Common myeloid progenitor, CD34-positive (primary cell): ENCODE measurements around the gene SLC43A1.

Experiments used
- CTCF ChIA-PET: fragments of 350-600 bp; sonication (Branson Sonifier 250); formaldehyde crosslinking; loops from one replicate; lab custom pipeline; 2021; ENCODE audit warnings: antibody characterized with exemption; lab: Charles Lee
- POLR2A ChIA-PET: fragments of 350-600 bp; sonication (Branson Sonifier 250); formaldehyde crosslinking; loops from one replicate; lab custom pipeline; 2021; ENCODE audit warnings: antibody characterized with exemption; lab: Charles Lee
- DNase-seq, 3 donors: peaks; one replicate each; pipeline versions ENCODE4 v3.0.0 to v3.0.0-alpha.2; 2013
- H3K27ac ChIP-seq, 2 experiments: 1 replicate in 1 of 2; 2 replicates in 1 of 2; pipeline ENCODE4 v1.7.0; 2013; ENCODE audit warnings: inconsistent platforms in 2 of 2, low read length in 2 of 2, mild to moderate bottlenecking in 2 of 2, low read depth in 1 of 2, moderate library complexity in 1 of 2; ENCODE audit not compliant: severe bottlenecking in 2 of 2, insufficient read depth in 1 of 2, poor library complexity in 1 of 2
- H3K27me3 ChIP-seq, 5 experiments: replicated peaks in 2 of 5; 1 replicate in 3 of 5; 2 replicates in 2 of 5; pipeline versions ENCODE4 v1.6.1 to v1.7.0; 2013; ENCODE audit warnings: low read length in 4 of 5, mild to moderate bottlenecking in 2 of 5, moderate library complexity in 2 of 5, inconsistent platforms in 1 of 5; ENCODE audit not compliant: insufficient read depth in 5 of 5, control insufficient read depth in 4 of 5
- H3K36me3 ChIP-seq, 4 experiments: 1 replicate in 2 of 4; 2 replicates in 2 of 4; pipeline versions ENCODE4 v1.6.1 to v1.7.0; 2013; ENCODE audit warnings: low read length in 3 of 4, control low read depth in 1 of 4, mild to moderate bottlenecking in 1 of 4; ENCODE audit not compliant: control insufficient read depth in 4 of 4, insufficient read depth in 4 of 4
- H3K4me1 ChIP-seq, 4 experiments: 1 replicate in 3 of 4; 2 replicates in 1 of 4; pipeline versions ENCODE4 v1.6.1 to v1.7.1; 2013; ENCODE audit warnings: low read length in 3 of 4, mild to moderate bottlenecking in 3 of 4, control low read depth in 1 of 4, inconsistent platforms in 1 of 4, moderate library complexity in 1 of 4; ENCODE audit not compliant: control insufficient read depth in 4 of 4, insufficient read depth in 4 of 4; ENCODE audit errors: control extremely low read depth in 1 of 4
- H3K4me3 ChIP-seq, 7 experiments: 1 replicate in 4 of 7; 2 replicates in 3 of 7; pipeline versions ENCODE4 v1.5.1 to v1.7.0; 2013; ENCODE audit warnings: mild to moderate bottlenecking in 7 of 7, low read length in 6 of 7, moderate library complexity in 6 of 7, inconsistent platforms in 2 of 7, low read depth in 2 of 7, control low read depth in 1 of 7; ENCODE audit not compliant: insufficient read depth in 4 of 7, control insufficient read depth in 1 of 7; ENCODE audit errors: extremely low read depth in 1 of 7
- H3K9me3 ChIP-seq, 5 experiments: 1 replicate in 4 of 5; 2 replicates in 1 of 5; pipeline versions ENCODE4 v1.6.1 to v1.7.1; 2013; ENCODE audit warnings: low read length in 4 of 5, mild to moderate bottlenecking in 2 of 5, inconsistent platforms in 1 of 5, low read depth in 1 of 5, moderate library complexity in 1 of 5; ENCODE audit not compliant: control insufficient read depth in 4 of 5, insufficient read depth in 2 of 5; ENCODE audit errors: control extremely low read depth in 1 of 5
- WGBS: methylation state at CpG from one replicate; pipeline ENCODE4 v1.1.5; 2013; ENCODE audit not compliant: insufficient coverage; 5-methylcytosine and 5-hydroxymethylcytosine counted together

SLC43A1 gene

DNA sequence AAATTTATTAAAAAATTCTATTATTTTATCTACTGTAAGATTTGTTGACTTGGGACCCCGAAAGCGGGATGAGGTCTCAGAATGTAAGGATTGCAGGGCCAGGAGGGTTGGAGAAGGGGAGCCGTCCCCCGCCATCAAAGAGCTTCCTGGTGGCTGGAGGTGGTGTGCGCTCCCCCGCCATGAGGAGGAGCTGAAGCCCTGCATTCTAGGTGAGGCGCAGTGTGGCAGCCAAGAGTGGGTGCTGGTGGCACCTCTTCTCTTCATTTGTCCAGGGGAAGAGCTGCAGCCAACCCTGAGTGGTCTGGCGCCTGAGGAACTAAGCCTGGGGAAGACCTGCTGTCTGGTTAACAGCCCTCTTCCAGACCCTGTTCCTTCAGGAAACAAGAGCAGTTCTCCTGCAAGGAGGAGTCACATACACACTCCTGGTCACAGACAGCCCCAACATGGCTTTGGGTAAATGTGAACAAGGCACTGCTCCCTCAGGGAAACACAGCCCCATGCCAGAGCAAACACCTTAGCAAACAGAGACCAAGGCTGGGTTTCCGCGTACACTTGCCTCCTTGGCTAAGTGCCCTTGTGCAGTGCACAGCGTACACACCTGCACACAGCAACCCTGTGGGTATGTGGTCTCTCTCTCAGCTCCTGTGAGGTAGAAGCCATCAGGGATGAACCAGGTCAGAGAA, 37.9 kb downstream of the SLC43A1 start:
- peaks cover 7 to 60% (median 51%) of the 10 kb centered on the region in 4 experiments for H3K4me1 ChIP-seq
- WGBS = 93% methylated on average over 9 of the region's 11 CpGs
- peaks cover 0 to 4% (median 0%) of the 10 kb centered on the region in 5 experiments for H3K27me3 ChIP-seq
- no peak overlapping the region for H3K27ac ChIP-seq
- DNase-seq = no peak
- ChIA-PET POLR2A (interaction anchor here (0.6 kb wide), 1 partner anchor 38 kb away, joined by 3 read pairs; no protein-coding TSS in a partner anchor), CTCF (interaction anchor here (0.8 to 11.2 kb wide), 13 partner anchors 14 to 131 kb away, joined by 3 to 211 read pairs (median 5); partner anchors contain the start of gene RTN4RL2)
- H3K9me3 ChIP-seq = no peaks in the 10 kb centered on the region
- H3K36me3 ChIP-seq = no peaks in the 10 kb centered on the region
- H3K4me3 ChIP-seq = no peak overlapping the region

DNA sequence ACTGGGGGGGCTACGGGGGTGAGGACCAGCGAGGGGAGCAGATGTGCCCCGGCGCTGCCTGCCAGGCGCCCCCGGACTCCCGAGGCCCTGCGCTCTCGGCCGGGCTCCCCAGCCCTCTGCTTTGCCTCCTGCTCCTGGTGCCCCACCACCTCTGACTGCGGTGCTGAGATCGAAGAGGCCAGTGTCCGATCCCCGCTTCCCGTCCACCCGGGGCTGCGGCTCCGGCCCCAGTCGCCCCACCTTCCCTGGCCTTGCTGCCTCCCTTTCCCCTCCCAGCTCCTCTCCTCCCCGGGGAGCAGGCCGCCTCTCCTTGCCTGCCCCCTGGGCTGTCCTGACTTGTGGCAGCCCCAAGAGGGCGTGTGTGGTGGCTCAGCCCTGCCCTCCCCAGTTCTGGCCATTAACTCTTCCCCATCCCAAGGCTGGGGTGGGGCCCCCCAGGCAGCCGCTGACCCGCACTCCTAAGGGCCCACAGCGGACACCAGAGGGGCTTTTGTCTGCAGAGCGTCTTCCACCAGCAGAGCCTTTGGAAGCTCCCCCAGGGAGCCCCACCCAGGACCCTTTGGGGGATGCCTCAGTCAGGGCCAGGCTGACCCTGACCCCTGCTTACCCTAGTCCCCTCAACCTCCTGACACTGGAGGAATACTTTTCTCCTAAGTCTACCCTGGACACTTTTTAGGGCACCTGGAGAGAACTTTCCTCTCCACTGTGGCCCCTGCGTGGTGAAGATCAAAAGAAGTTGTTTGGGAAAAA, 38.6 kb downstream of the SLC43A1 start:
- Histone ChIP-seq H3K4me3 (peak overlapping the region in 6 of 7 experiments; percentile 38 to 75 (median 56)), H3K36me3 (no peaks in the 10 kb centered on the region), H3K9me3 (no peaks in the 10 kb centered on the region), H3K27ac (no peak overlapping the region), H3K4me1 (peaks cover 7 to 53% (median 44%) of the 10 kb centered on the region in 4 experiments), H3K27me3 (peaks cover 0 to under 1% (median 0%) of the 10 kb centered on the region in 5 experiments)
- 4% methylated on average over 24 of the region's 27 CpGs for WGBS
- POLR2A ChIA-PET = no interaction called here
- peak in 2 of 3 donors; percentile 48 to 61 for DNase-seq
- CTCF ChIA-PET = interaction anchor here (0.8 to 11.2 kb wide), 15 partner anchors 11 to 131 kb away, joined by 3 to 211 read pairs (median 4); partner anchors contain the start of gene RTN4RL2

DNA sequence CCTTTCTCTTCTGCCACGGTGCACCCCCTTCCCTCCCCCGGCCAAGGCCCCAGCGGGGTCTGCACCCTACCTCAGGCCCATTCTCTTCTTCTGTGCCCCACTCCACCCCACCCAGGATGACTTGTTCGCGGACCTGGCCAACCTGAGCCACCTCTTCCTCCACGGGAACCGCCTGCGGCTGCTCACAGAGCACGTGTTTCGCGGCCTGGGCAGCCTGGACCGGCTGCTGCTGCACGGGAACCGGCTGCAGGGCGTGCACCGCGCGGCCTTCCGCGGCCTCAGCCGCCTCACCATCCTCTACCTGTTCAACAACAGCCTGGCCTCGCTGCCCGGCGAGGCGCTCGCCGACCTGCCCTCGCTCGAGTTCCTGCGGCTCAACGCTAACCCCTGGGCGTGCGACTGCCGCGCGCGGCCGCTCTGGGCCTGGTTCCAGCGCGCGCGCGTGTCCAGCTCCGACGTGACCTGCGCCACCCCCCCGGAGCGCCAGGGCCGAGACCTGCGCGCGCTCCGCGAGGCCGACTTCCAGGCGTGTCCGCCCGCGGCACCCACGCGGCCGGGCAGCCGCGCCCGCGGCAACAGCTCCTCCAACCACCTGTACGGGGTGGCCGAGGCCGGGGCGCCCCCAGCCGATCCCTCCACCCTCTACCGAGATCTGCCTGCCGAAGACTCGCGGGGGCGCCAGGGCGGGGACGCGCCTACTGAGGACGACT, 39.3 kb downstream of the SLC43A1 start:
- no peak overlapping the region for H3K27ac ChIP-seq
- H3K4me3 ChIP-seq = peak overlapping the region in 6 of 7 experiments; percentile 38 to 75 (median 56)
- no peaks in the 10 kb centered on the region for H3K36me3 ChIP-seq
- DNase-seq = peak in 1 of 3 donors; percentile 51
- ChIA-PET CTCF (interaction anchor here (0.7 to 11.2 kb wide), 12 partner anchors 10 to 130 kb away, joined by 3 to 211 read pairs (median 4); partner anchors contain the start of gene RTN4RL2), POLR2A (no interaction called here)
- 3% methylated on average over 55 of the region's 80 CpGs for WGBS
- no peaks in the 10 kb centered on the region for H3K9me3 ChIP-seq
- no peaks in the 10 kb centered on the region for H3K27me3 ChIP-seq
- peaks cover 7 to 48% (median 40%) of the 10 kb centered on the region in 4 experiments for H3K4me1 ChIP-seq

DNA sequence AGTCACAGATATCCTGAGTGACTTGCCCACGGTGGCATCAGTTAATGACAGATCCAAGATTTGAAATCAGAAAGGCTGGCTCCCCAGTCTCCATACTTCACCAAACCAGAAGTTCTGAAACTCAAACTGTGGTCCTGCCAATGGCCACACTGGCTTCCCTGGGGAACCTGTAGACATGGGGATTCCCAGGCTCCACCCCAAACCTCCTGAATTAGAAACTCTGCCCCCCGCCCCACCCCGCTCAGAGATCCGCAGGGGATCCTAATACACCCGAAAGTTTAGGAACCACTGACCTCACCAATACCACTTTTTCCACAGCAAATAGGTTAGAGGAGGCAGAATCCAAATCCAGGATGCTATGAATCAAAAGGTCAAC, 39.8 kb downstream of the SLC43A1 start:
- Histone ChIP-seq H3K4me1 (peaks cover 7 to 48% (median 40%) of the 10 kb centered on the region in 4 experiments), H3K4me3 (peak overlapping the region in 2 of 7 experiments; percentile 65 to 75), H3K36me3 (no peaks in the 10 kb centered on the region), H3K9me3 (no peaks in the 10 kb centered on the region), H3K27me3 (no peaks in the 10 kb centered on the region), H3K27ac (no peak overlapping the region)
- WGBS = 75% methylated on average over 3 of the region's 5 CpGs
- CTCF ChIA-PET = interaction anchor here (0.7 to 11.2 kb wide), 10 partner anchors 8 to 130 kb away, joined by 3 to 211 read pairs (median 7); partner anchors contain the start of gene RTN4RL2
- POLR2A ChIA-PET = no interaction called here
- no peak for DNase-seq

DNA sequence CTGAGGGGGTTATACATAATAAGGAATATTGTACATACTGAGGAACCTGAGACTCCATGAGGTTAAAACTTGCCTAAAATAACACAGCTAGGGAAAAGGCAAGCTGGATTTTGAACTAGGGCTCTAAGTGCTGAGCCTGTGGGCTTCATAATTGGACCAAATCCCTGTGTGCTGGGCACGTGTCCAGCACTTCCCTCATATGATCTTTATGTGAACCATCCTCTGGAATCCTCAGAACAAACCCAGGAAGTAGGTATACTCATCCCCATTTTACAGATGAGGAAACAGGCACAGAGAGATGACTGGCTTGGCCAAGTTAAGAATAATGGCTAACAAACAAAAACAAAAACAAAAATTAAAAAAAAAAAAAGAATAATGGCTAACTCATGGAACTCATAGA, 40.3 kb downstream of the SLC43A1 start:
- no CpG with 5 or more reads among the region's 1 CpG for WGBS
- POLR2A ChIA-PET = no interaction called here
- Histone ChIP-seq H3K9me3 (no peaks in the 10 kb centered on the region), H3K27me3 (no peaks in the 10 kb centered on the region), H3K27ac (no peak overlapping the region), H3K36me3 (no peaks in the 10 kb centered on the region), H3K4me1 (peaks cover 7 to 48% (median 39%) of the 10 kb centered on the region in 4 experiments), H3K4me3 (peak overlapping the region in 1 of 7 experiments; percentile 75)
- CTCF ChIA-PET = interaction anchor here (0.8 to 4.3 kb wide), 9 partner anchors 9 to 126 kb away, joined by 3 to 85 read pairs (median 5); partner anchors contain the start of gene RTN4RL2
- no peak for DNase-seq

DNA sequence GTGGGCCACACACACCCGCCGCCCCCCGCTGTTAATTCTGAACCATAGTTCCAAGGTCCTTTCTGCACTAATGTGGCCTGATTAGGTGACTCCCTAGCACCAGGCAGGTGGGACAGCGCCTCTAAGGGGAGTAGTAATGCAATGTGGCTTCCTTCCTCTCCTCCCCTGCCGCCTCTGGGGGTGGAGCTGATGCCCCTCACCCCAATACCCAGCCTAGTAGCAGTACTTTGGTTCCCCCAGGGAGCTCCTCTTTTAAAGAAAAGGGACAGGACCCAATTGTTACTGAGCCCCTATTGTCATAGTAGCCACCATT, 40.7 kb downstream of the SLC43A1 start:
- CTCF ChIA-PET = interaction anchor here (0.8 to 4.3 kb wide), 10 partner anchors 9 to 126 kb away, joined by 3 to 85 read pairs (median 4); partner anchors contain the start of gene RTN4RL2
- Histone ChIP-seq H3K9me3 (no peaks in the 10 kb centered on the region), H3K4me1 (peaks cover 7 to 48% (median 39%) of the 10 kb centered on the region in 4 experiments), H3K27me3 (no peaks in the 10 kb centered on the region), H3K4me3 (peak overlapping the region in 2 of 7 experiments; percentile 44 to 55), H3K36me3 (no peaks in the 10 kb centered on the region), H3K27ac (peak overlapping the region in 1 of 2 experiments; percentile 30)
- 76% methylated on average over 4 of the region's 5 CpGs for WGBS
- peak in 1 of 3 donors; percentile 43 for DNase-seq
- POLR2A ChIA-PET = no interaction called here
